GM21786 (cell line): ENCODE results near the gene HSPB9.
"Not testable (repeated sequence)": the region's sequence is repeated elsewhere in the genome, so short reads cannot be mapped to it uniquely, and the experiment has no call there.

Experiments
- ATAC-seq: cut with Tn5 transposase; IDR thresholded peaks from one replicate; pipeline ENCODE4 v1.9.1; 2021; ENCODE audit not compliant: unreplicated experiment

Gene HSPB9

GRCh38 chr17:42118545-42118944 lies 4.1 kb upstream of the HSPB9 start:
- ATAC-seq: no peak

- ATAC-seq: no peak
These were observed 3.3 kb upstream of the HSPB9 start for GRCh38 chr17:42119301-42119700.

- no peak for ATAC-seq
These were observed 2.3 kb upstream of the HSPB9 start for GRCh38 chr17:42120161-42120769.

GRCh38 chr17:42120770-42121769 lies 1.5 kb upstream of the HSPB9 start, which contains the start of gene KAT2A:
TSS of gene KAT2A (minus strand) at chr17:42121367. CDS start at chr17:42121304, 63 bp downstream.
- peak; percentile 64 for ATAC-seq

GRCh38 chr17:42124256-42124655 lies 1.7 kb downstream of the HSPB9 start:
- no peak for ATAC-seq

- ATAC-seq: no peak
These were observed 3.0 kb downstream of the HSPB9 start for GRCh38 chr17:42125565-42125964.

GRCh38 chr17:42126836-42127235 lies 4.2 kb downstream of the HSPB9 start:
- no peak for ATAC-seq

GRCh38 chr17:42127414-42127813 lies 4.8 kb downstream of the HSPB9 start:
- no peak for ATAC-seq

- ATAC-seq: no peak
These were observed 6.7 kb downstream of the HSPB9 start for GRCh38 chr17:42129109-42129837.

GRCh38 chr17:42130310-42130936 lies 7.8 kb downstream of the HSPB9 start:
- no peak for ATAC-seq

GRCh38 chr17:42131232-42131631 lies 8.6 kb downstream of the HSPB9 start:
- ATAC-seq: no peak

GRCh38 chr17:42131981-42132432 lies 9.4 kb downstream of the HSPB9 start:
- no peak for ATAC-seq

GRCh38 chr17:42132941-42133340 lies 10.3 kb downstream of the HSPB9 start:
- ATAC-seq: peak; percentile 47

GRCh38 chr17:42133461-42134041 lies 10.9 kb downstream of the HSPB9 start:
- peak; percentile 53 for ATAC-seq

- ATAC-seq: no peak
These were observed 12.5 kb downstream of the HSPB9 start for GRCh38 chr17:42135151-42135550.

- ATAC-seq: no peak
These were observed 13.4 kb downstream of the HSPB9 start for GRCh38 chr17:42135664-42136653.

GRCh38 chr17:42136654-42137051 lies 14.0 kb downstream of the HSPB9 start:
- no peak for ATAC-seq

- ATAC-seq: no peak
These were observed 16.3 kb downstream of the HSPB9 start for GRCh38 chr17:42138749-42139492.

GRCh38 chr17:42140690-42141089 lies 18.1 kb downstream of the HSPB9 start:
- not testable (repeated sequence) for ATAC-seq
